CD4-positive, CD25-positive, alpha-beta regulatory T cell (primary cell): ENCODE results near the gene DNAH7. TPM values are rescaled to one million over a fixed set of nuclear protein-coding genes. Genes with fewer than 3 reads are reported as not detected.

ENCODE experiments used
- ATAC-seq, 2 donors: fragments of 150-1000 bp; cut with Tn5 transposase; one replicate each; pipeline ENCODE4 v1.10.0; 2021; ENCODE audit warnings: low read depth in 2 of 2, moderate number of reproducible peaks in 2 of 2, moderate library complexity in 1 of 2
- DNase-seq, 3 donors: peaks; one replicate each; pipeline versions ENCODE4 v3.0.0 to v3.0.0-alpha.2; 2012 to 2022; ENCODE audit warnings: mixed read lengths in 1 of 3
- H3K27ac ChIP-seq: one replicate; pipeline ENCODE4 v1.7.0; 2013; ENCODE audit warnings: mild to moderate bottlenecking, low read length; ENCODE audit not compliant: insufficient read depth, poor library complexity, severe bottlenecking
- H3K27me3 ChIP-seq: one replicate; pipeline ENCODE4 v1.7.0; 2013; ENCODE audit warnings: low read length; ENCODE audit not compliant: control insufficient read depth, insufficient read depth
- H3K36me3 ChIP-seq: one replicate; pipeline ENCODE4 v1.7.0; 2013; ENCODE audit warnings: mild to moderate bottlenecking, low read length, moderate library complexity; ENCODE audit not compliant: control insufficient read depth, insufficient read depth
- H3K4me1 ChIP-seq: 2 replicates; pipeline ENCODE4 v1.7.0; 2013; ENCODE audit warnings: mild to moderate bottlenecking, low read length; ENCODE audit not compliant: insufficient read depth, control insufficient read depth, poor library complexity, severe bottlenecking
- H3K4me3 ChIP-seq: one replicate; pipeline ENCODE4 v1.7.0; 2013; ENCODE audit warnings: low read depth, mild to moderate bottlenecking, low read length, moderate library complexity
- H3K9me3 ChIP-seq, 2 experiments: 1 replicate in 1 of 2; 2 replicates in 1 of 2; pipeline ENCODE4 v1.7.0; 2013; ENCODE audit warnings: low read length in 2 of 2, mild to moderate bottlenecking in 1 of 2, moderate library complexity in 1 of 2; ENCODE audit not compliant: control insufficient read depth in 2 of 2
- H3K27ac Mint-ChIP-seq, 3 donors: one replicate each; pipeline ENCODE4 v1.8.0; 2020 to 2022; ENCODE audit warnings: mild to moderate bottlenecking in 3 of 3, mixed read lengths in 3 of 3, moderate library complexity in 2 of 3
- H3K27me3 Mint-ChIP-seq: one replicate; pipeline ENCODE4 v1.8.0; 2022; ENCODE audit warnings: mild to moderate bottlenecking, mixed read lengths
- H3K36me3 Mint-ChIP-seq: one replicate; pipeline ENCODE4 v1.8.0; 2020; ENCODE audit warnings: mixed read lengths
- H3K4me1 Mint-ChIP-seq, 4 donors: one replicate each; pipeline ENCODE4 v1.8.0; 2020 to 2022; ENCODE audit warnings: mixed read lengths in 4 of 4, mild to moderate bottlenecking in 1 of 4
- H3K4me3 Mint-ChIP-seq, 4 donors: one replicate each; pipeline ENCODE4 v1.8.0; 2020 to 2022; ENCODE audit warnings: mild to moderate bottlenecking in 4 of 4, mixed read lengths in 4 of 4, moderate library complexity in 3 of 4
- H3K9me3 Mint-ChIP-seq, 7 donors: one replicate each; pipeline ENCODE4 v1.8.0; 2020 to 2022; ENCODE audit warnings: mixed read lengths in 7 of 7, mild to moderate bottlenecking in 3 of 7, moderate library complexity in 2 of 7
- polyA plus RNA-seq, 4 donors: library from polyadenylated mRNA; unstranded; fragments of 300-500 nt; fragmentation: Illumina TruSeq; gene quantifications; one replicate each; pipeline ENCODE4 v1.2.3, GENCODE V29; 2021
- total RNA-seq: library from RNA; stranded (reverse); gene quantifications from one replicate; pipeline ENCODE4 v1.2.3, GENCODE V29; 2022

The DNAH7 gene
- total and polyA plus RNA-seq, 5 donors from 2014 or later = not detected

- Histone ChIP-seq H3K9me3 (no peaks in the 10 kb centered on the region), H3K36me3 (no peaks in the 10 kb centered on the region), H3K27me3 (peaks cover 2% of the 10 kb centered on the region), H3K4me3 (no peak overlapping the region), H3K27ac (no peak overlapping the region), H3K4me1 (no peaks in the 10 kb centered on the region)
- DNase-seq (no peak), ATAC-seq (no peak)
- H3K27ac Mint-ChIP-seq = no peak overlapping the region
- H3K4me1 Mint-ChIP-seq = no peaks in the 10 kb centered on the region
- H3K9me3 Mint-ChIP-seq = no peaks in the 10 kb centered on the region
- no peaks in the 10 kb centered on the region for H3K36me3 Mint-ChIP-seq
- H3K27me3 Mint-ChIP-seq = peaks cover 4% of the 10 kb centered on the region
- H3K4me3 Mint-ChIP-seq = no peak overlapping the region
Measured at GRCh38 chr2:195824478-195824877, 244.2 kb downstream of the DNAH7 start.

GRCh38 chr2:195823206-195823605, 245.4 kb downstream of the DNAH7 start:
- Histone ChIP-seq H3K4me3 (no peak overlapping the region), H3K27ac (no peak overlapping the region)

GRCh38 chr2:195821566-195821932, 247.1 kb downstream of the DNAH7 start:
- no peak for DNase-seq
- H3K27ac Mint-ChIP-seq = no peak overlapping the region
- no peak for ATAC-seq

More at GRCh38 chr2:195823206-195823605, 245.4 kb downstream of the DNAH7 start:
- H3K36me3 Mint-ChIP-seq = no peaks in the 10 kb centered on the region
- Histone ChIP-seq H3K9me3 (no peaks in the 10 kb centered on the region), H3K4me1 (no peaks in the 10 kb centered on the region), H3K27me3 (peaks cover 2% of the 10 kb centered on the region), H3K36me3 (no peaks in the 10 kb centered on the region)
- no peak for DNase-seq
- H3K9me3 Mint-ChIP-seq = peaks cover 0 to 1% (median 0%) of the 10 kb centered on the region in 7 donors
- ATAC-seq = no peak
- no peaks in the 10 kb centered on the region for H3K27me3 Mint-ChIP-seq
- no peaks in the 10 kb centered on the region for H3K4me1 Mint-ChIP-seq
- H3K27ac Mint-ChIP-seq = no peak overlapping the region
- no peak overlapping the region for H3K4me3 Mint-ChIP-seq

GRCh38 chr2:195820867-195821565, 247.6 kb downstream of the DNAH7 start:
- no peak for ATAC-seq
- no peaks in the 10 kb centered on the region for H3K4me1 ChIP-seq
- no peak for DNase-seq
- Mint-ChIP-seq H3K4me3 (no peak overlapping the region), H3K9me3 (peaks cover 0 to 1% (median 0%) of the 10 kb centered on the region in 7 donors), H3K4me1 (no peaks in the 10 kb centered on the region), H3K36me3 (no peaks in the 10 kb centered on the region), H3K27ac (no peak overlapping the region), H3K27me3 (no peaks in the 10 kb centered on the region)
- peaks cover 2% of the 10 kb centered on the region for H3K27me3 ChIP-seq
- H3K4me3 ChIP-seq = no peak overlapping the region
- no peak overlapping the region for H3K27ac ChIP-seq
- no peaks in the 10 kb centered on the region for H3K9me3 ChIP-seq
- no peaks in the 10 kb centered on the region for H3K36me3 ChIP-seq

More at GRCh38 chr2:195821566-195821932, 247.1 kb downstream of the DNAH7 start:
- Histone ChIP-seq H3K9me3 (no peaks in the 10 kb centered on the region), H3K27ac (no peak overlapping the region), H3K4me3 (no peak overlapping the region), H3K27me3 (peaks cover 2% of the 10 kb centered on the region), H3K36me3 (no peaks in the 10 kb centered on the region), H3K4me1 (no peaks in the 10 kb centered on the region)
- no peak overlapping the region for H3K4me3 Mint-ChIP-seq
- no peaks in the 10 kb centered on the region for H3K27me3 Mint-ChIP-seq
- peaks cover 0 to 1% (median 0%) of the 10 kb centered on the region in 7 donors for H3K9me3 Mint-ChIP-seq
- H3K36me3 Mint-ChIP-seq = no peaks in the 10 kb centered on the region
- no peaks in the 10 kb centered on the region for H3K4me1 Mint-ChIP-seq

GRCh38 chr2:195820373-195820772, 248.3 kb downstream of the DNAH7 start:
- Mint-ChIP-seq H3K4me3 (no peak overlapping the region), H3K4me1 (no peaks in the 10 kb centered on the region), H3K27me3 (no peaks in the 10 kb centered on the region), H3K27ac (no peak overlapping the region), H3K36me3 (no peaks in the 10 kb centered on the region), H3K9me3 (peaks cover 0 to 1% (median 0%) of the 10 kb centered on the region in 7 donors)
- no peak overlapping the region for H3K4me3 ChIP-seq
- DNase-seq (no peak), ATAC-seq (no peak)
- H3K27me3 ChIP-seq = peaks cover 2% of the 10 kb centered on the region
- H3K9me3 ChIP-seq = no peaks in the 10 kb centered on the region
- H3K36me3 ChIP-seq = no peaks in the 10 kb centered on the region
- H3K27ac ChIP-seq = no peak overlapping the region
- no peaks in the 10 kb centered on the region for H3K4me1 ChIP-seq

- H3K27me3 Mint-ChIP-seq = no peaks in the 10 kb centered on the region
- Histone ChIP-seq H3K9me3 (no peaks in the 10 kb centered on the region), H3K4me1 (no peaks in the 10 kb centered on the region), H3K4me3 (no peak overlapping the region), H3K27me3 (peaks cover 2% of the 10 kb centered on the region), H3K36me3 (no peaks in the 10 kb centered on the region), H3K27ac (no peak overlapping the region)
- H3K4me1 Mint-ChIP-seq = no peaks in the 10 kb centered on the region
- H3K36me3 Mint-ChIP-seq = no peaks in the 10 kb centered on the region
- DNase-seq = no peak
- no peak for ATAC-seq
- H3K27ac Mint-ChIP-seq = no peak overlapping the region
- H3K9me3 Mint-ChIP-seq = peaks cover 0 to 1% (median 0%) of the 10 kb centered on the region in 7 donors
- H3K4me3 Mint-ChIP-seq = no peak overlapping the region
Measured at GRCh38 chr2:195819276-195819675, 249.4 kb downstream of the DNAH7 start.

GRCh38 chr2:195818526-195818925, 250.1 kb downstream of the DNAH7 start:
- no peak overlapping the region for H3K4me3 ChIP-seq
- DNase-seq = no peak
- no peaks in the 10 kb centered on the region for H3K36me3 Mint-ChIP-seq
- H3K27ac ChIP-seq = no peak overlapping the region
- peaks cover 2% of the 10 kb centered on the region for H3K27me3 ChIP-seq
- H3K27ac Mint-ChIP-seq = no peak overlapping the region
- H3K4me1 Mint-ChIP-seq = no peaks in the 10 kb centered on the region
- H3K4me1 ChIP-seq = no peaks in the 10 kb centered on the region
- H3K36me3 ChIP-seq = no peaks in the 10 kb centered on the region
- no peak for ATAC-seq
- H3K4me3 Mint-ChIP-seq = no peak overlapping the region
- no peaks in the 10 kb centered on the region for H3K9me3 ChIP-seq
- H3K9me3 Mint-ChIP-seq = peaks cover 0 to 2% (median 0%) of the 10 kb centered on the region in 7 donors
- H3K27me3 Mint-ChIP-seq = no peaks in the 10 kb centered on the region

GRCh38 chr2:195818106-195818505, 250.5 kb downstream of the DNAH7 start:
- peaks cover 0 to 2% (median 0%) of the 10 kb centered on the region in 7 donors for H3K9me3 Mint-ChIP-seq

More at GRCh38 chr2:195818106-195818505, 250.5 kb downstream of the DNAH7 start:
- Mint-ChIP-seq H3K4me3 (no peak overlapping the region), H3K27me3 (no peaks in the 10 kb centered on the region), H3K27ac (no peak overlapping the region), H3K36me3 (no peaks in the 10 kb centered on the region), H3K4me1 (no peaks in the 10 kb centered on the region)
- ATAC-seq = no peak
- no peak for DNase-seq
- H3K4me1 ChIP-seq = no peaks in the 10 kb centered on the region
- H3K27me3 ChIP-seq = peaks cover 3% of the 10 kb centered on the region
- H3K9me3 ChIP-seq = no peaks in the 10 kb centered on the region
- H3K36me3 ChIP-seq = no peaks in the 10 kb centered on the region
- H3K27ac ChIP-seq = no peak overlapping the region
- no peak overlapping the region for H3K4me3 ChIP-seq
